Fibroblast of upper back skin (primary cell): ENCODE results near the gene UPP1.
"Not testable (repeated sequence)": the region's sequence is repeated elsewhere in the genome, so short reads cannot be mapped to it uniquely, and the experiment has no call there.

Experiments
- DNase-seq: peaks from one replicate; pipeline ENCODE4 v3.0.0-alpha.2; 2013

UPP1 gene

DNA sequence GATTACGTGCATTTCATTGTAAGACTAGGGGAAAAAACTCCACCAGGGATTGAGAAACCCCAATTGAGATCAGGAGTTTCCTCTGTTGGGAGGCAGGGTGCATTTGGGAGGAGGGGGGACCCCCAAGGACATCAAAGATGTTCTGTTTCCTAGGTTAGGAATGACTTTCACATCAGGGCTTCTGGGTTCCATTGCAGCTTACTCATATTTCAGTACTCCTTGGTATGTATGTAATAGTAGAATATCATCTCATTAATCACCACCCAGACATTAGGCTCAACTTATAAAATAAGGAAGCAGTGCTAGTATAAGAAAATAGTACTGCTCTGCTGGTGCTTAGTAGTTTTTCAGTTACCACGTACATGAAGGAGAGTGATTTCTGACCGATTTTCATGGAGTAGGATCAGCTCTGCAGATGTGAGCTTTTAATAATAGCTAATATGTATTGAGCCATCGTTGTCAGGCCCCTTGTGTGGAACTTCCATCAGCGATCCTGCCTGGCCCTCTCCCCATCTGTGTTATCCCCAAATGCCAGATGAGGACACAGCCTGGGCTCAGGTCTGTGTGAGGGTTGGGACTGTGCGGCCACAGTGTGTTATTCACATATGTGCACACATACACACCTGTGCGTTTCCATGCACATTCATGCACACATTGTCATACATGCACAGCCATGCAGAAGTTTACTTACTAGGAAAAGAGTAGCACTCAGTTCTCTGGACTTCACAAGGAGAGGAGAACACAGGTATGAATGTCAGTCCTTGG is 23.5 kb downstream of the UPP1 start:
- peak; percentile 78 for DNase-seq

DNA sequence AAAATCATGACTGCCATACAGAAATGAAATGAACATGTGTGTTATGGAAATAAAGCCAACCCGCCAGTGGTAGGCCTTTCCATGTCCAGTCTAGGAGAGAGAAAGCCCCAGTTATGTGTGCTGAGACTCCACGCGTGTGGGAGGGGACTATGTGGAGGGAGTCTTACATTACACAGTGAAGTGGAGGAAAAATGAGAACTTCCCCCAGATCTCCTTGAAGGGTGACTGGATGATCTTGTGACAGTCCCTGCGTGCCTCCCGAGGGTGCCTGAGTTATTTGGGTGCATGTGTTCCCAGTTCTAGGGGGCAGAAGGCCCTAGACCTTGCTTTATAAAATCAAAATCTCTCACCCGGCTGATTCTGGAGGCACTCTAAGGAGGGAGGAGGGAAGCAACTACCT is 24.2 kb downstream of the UPP1 start:
- no peak for DNase-seq

DNA sequence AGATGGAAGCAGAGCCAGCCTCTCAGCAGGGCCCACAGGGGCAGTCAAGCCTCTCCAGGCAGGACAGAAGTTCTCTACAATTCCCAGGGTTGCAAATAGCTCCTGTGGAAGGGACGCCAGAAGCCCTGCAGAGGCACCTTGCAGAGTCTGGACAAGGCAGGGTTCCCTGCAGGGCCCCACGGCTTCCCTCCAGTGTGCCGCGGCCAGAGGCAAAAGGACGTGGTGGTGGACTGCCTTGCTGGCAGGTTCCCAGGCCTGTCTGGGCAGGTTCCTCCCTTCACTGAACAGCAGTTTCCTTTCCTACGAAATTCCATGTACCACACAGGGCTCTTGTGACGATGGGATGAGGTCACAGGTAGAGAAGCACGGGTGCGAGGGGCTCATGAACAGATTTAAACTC is 25.1 kb downstream of the UPP1 start:
- no peak for DNase-seq

DNA sequence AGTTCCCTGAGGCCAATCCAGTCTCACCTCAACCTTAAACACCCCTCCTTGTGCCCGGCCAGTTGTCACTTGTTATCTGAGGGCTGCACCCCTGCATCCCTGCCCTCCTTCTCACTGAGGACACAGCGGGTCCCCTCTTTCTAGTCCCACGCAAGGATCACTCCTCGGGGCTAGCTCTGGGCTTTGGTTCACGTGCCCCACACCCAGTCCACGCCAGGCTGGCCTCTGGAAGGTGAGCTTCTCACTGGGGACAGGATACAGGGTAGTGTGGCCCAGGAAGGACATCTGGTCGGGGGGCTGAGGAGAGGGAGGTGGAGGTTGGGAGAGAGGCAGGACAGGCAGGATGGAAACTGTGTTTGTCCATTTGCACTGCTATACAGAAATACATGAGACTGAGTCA is 25.5 kb downstream of the UPP1 start:
- no peak for DNase-seq

DNA sequence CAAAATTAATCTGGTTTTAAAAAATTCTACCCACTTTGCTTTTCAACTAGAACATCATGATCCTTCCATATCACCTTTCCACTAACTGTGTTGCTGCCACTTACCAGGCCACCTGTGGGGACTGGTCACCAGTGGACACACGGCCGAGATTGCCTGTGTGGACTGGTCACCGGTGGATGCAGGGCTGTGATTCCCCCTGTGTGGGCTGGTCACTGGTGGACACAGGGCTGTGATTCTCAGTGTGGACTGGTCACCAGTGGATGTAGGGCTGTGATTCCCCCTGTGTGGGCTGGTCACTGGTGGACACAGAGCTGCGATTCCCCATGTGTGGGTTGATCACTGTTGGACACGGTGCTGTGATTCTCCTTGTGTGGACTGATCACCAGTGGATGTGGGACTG is 27.0 kb downstream of the UPP1 start:
- DNase-seq, result no peak

DNA sequence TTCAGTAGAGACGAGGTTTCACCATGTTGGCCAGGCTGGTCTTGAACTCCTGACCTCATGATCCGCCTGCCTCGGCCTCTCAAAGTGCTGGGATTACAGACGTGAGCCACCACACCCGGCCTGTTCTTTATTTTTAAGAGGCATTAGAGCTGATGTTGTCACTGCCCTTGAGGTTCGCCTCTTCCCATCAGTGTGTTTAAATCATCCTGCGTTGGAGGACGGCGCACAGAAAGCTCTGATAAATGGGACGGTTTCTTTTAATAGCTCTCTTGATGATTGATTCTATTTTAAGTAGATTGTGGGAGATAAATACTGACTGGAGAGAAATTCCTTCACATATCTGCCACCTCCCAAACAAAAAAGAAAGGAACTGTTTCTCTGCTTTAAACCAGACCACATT is 29.0 kb downstream of the UPP1 start:
- DNase-seq, result peak; percentile 65

DNA sequence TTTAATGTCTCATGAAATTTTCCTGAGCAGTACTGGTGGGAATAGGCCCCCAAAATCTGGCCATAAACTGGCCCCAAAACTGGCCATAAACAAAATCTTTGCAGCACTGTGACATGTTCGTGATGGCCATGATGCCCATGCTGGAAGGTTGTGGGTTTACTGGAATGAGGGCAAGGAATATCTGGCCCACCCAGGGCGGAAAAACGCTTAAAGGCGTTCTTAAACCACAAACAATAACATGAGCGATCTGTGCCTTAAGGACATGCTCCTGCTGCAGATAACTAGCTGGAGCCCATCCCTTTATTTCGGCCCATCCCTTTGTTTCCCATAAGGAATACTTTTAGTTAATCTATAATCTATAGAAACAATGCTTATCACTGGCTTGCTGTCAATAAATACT is 31.5 kb downstream of the UPP1 start:
- not testable (repeated sequence) for DNase-seq

DNA sequence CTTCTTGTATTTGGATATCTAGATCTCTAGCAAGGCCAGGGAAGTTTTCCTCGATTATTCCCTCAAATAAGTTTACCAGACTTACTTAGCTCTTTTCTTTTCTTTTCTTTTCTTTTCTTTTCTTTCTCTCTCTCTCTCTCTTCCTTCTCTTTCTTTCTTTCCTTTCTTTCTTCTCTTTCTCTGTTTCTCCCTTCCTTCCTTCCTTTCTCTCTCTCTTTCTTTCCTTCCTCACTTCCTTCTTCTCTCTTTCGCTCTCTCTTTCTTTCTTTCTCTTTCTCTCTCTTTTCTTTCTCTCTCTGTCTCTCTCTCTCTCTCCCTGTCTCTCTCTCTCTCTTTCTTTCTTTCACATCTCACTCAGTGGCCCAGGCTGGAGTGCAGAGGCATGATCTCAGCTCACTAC is 37.0 kb downstream of the UPP1 start:
- no peak for DNase-seq

DNA sequence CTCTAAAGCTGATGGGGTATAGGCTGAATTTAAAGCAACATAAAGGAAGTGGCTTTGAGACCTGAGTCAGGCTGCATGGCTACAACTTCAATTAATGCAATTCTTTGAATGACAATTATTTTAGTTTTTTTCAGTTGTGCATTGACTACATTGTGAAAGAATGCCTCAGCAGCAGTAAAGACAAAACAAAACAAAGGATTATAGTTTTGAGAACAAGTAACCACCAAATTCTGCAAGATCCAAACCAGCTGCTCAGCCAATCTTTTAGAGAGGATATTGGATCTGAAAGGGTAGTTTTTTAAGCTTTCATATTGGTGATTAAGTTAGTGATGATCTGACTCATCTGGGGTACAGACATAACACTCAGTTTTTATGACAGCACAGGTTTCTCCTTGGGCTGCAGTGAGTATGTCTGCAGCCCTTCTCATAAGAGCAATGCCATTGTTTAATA is 41.6 kb downstream of the UPP1 start:
- peak; percentile 86 for DNase-seq

DNA sequence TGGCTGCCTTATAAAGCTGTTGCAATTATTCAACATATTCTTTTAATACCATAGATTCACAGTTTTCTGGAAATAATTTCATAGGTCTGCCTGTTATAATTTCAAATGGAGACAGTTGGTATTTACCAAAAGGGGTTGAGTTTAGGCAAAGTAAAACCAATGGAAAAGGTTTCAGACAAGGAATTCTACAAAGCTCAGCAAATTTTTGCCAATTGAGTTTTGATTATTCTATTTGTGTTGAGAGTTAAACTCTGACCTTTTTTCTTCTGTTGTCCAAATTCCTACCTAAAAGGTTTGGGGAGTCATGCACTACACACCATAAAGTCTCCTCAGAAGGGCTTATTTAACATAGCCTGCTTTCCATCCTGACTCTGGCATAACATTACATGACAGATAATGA is 43.7 kb downstream of the UPP1 start:
- no peak for DNase-seq

DNA sequence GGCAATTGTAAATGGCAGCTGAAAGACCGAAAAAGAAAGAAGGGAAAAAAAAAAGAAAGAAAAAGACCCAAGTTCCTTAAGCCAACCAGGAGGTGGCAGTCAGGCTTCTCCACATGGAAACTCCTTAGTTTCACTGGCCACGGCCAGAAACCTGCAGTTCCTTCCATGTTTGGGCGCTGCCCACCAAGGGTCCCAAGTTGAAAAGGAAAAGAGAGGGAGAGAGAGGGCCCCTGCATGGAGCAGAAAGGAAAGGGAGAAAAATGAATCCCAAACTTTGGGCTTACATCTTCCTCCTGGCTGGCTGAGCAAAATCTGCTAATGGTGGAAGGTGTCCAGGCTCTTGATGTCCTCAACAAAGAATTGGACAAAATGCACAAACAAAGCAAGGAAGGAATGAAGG is 50.4 kb downstream of the UPP1 start:
- no peak for DNase-seq

DNA sequence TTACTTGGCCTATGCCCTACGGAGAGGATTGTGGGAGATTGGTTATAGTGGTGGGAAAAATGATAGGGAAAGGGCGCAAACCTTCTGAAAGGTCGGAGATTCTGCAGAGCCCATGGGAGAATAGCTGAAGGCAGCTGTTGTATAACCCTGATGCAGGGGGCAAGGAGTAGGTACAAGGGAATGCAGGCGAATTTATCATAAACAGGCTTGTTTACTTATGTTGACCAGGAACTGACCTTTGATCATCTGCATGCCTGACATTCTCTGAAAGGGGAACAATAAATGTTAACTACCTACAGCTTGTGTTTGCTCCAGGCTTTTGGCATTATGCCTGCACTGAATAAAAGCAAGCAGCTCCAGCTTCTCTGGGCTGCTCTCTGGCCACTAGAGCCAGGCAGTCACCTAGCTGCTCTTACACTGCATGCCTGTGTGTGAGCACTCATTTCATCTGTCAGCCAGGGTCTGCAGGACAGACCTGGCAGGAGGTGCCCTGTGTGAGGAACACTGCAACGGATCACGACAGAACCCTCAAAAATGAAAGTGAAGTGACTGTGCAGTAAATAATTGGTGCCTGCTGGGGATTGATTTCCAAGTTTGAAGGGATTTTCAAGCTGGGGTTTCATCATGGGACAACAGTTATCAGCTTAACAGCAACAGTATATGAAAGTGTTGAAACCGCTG is 51.1 kb downstream of the UPP1 start:
- DNase-seq, result peak; percentile 35

DNA sequence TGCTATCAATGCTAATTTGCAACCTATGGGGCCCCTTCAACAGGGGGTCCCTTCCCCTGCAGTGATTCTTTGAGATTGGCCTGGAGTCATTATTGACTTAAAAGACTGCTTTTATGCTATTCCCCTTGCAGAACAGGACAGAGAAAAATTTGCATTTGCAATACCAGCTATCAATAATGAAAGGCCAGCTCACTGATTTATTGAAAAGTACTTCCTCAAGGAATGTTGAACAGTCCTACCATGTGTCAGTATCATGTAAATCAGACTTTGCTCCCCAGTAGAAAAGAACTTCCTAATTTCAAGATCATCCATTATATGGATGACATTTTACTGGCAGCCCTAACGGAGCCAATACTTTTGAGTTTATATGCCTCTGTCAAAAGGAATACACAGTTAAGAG is 52.5 kb downstream of the UPP1 start:
- DNase-seq, result peak; percentile 27

DNA sequence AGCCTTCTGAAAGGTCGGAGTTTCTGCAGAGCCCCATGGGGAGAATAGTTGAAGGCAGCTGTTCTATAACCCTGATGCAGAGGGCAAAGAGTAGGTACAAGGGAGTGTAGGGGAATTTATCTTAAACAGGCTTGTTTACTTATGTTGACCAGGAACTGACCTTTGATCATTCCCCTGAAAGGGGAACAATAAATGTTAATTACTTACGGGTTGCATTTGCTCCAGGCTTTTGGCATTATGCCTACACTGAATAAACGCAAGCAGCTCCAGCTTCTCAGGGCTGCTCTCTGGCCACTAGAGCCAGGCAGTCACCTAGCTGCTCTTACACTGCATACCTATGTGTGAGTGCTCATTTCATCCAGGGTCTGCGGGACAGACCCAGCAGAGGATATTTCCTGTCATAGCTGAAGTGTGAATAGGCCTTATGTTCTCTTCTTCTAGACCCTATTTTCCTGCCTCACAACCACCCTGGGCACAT is 55.3 kb downstream of the UPP1 start:
- no peak for DNase-seq

DNA sequence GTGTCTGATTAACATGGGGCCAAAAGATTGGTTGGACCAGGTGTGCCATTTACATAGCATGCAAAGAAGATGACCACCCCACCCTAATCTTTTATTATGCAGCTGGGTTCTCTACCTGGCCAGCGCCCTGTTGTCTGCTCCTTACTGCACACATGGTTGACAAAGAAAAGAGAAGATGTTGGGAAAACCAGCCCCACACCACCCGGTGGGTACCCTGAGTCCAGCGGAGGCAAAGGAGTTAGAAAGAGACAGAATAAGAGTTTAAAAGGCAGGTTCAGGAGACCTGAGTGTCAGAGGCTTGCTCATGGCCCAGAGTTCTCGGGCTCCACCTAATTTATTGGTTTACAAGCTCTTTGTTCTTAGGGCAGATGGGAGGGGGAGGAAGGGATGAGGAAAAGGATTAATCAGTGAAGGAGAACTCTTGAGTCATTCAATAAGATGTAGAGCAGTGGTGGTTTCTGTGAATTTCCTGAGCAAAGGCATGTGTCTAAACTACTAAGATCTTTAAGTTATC is 58.1 kb downstream of the UPP1 start:
- DNase-seq, result no peak

DNA sequence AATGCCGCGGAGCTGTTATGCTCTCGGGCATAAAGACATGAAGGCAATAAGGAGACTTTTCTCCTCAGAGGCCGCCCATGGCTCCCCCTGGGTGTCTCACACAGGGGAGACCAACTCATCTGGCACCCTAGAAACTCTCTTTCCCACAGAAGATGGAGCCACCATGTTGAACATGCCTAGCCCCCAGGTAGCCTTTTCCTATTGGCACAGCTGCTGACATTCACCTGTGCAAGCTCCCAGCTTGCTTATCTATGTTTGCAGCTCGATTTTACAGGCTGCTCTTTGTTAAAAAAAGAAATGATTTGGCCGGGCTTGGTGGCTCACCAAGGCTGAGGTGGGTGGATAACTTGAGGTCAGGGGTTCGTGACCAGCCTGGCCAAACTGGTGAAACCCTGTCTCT is 58.6 kb downstream of the UPP1 start:
- not testable (repeated sequence) for DNase-seq

DNA sequence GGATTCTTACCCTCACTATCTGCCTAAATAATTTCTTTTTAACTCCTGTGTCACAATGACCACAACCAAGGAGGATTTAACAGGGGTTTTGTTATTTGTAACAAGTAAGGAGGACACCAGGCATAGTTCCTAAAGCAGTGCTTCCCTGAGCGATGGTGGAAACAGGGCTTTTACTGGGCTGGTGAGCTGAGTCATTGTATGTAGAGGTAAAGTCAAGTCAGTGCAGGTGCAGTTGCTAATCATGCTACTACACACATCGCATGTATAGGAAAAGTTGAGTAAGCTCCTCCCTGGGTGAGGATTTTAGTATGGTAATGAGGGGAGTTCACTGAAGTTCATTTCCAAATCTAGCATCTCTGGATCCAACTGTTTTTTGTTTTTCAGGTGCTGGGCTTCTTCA is 59.2 kb downstream of the UPP1 start:
- no peak for DNase-seq

DNA sequence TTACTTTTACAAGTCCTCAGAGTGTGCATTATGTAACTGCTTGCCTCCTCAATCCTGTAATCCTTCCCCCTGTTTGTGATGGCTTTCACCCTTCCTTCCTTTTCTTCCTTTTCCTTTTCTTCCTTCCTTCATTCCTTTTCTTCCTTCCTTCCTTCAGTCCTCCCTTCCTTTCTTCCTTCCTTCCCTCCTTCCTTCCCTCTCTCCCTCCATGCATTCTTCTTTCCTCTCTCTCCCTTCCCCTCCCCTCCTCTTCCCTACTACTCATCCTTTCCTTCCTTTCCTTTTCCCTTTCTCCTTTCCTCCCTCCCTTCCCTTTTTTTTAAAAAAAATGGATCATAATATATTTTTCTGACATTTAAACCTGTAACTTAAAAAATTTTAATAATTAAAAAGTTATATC is 60.0 kb downstream of the UPP1 start:
- DNase-seq, result no peak

DNA sequence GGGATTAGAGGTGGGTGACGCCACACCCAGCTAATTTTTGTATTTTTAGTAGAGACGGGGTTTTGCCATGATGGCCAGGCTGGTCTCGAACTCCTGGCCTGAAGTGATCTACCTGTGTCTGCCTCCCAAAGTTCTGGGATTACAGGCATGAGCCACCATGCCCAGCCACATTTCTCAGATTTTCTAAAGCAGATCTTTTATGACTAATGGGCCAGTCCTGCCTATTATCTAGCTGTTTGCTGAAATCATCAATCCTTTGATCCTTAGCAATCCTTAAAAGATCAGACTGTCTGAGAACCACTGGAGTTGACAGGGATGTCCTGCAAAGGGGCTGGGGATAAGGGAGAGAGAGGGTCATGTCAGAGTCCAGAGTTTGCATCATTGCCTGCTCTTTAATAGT is 61.0 kb downstream of the UPP1 start:
- DNase-seq, result no peak

DNA sequence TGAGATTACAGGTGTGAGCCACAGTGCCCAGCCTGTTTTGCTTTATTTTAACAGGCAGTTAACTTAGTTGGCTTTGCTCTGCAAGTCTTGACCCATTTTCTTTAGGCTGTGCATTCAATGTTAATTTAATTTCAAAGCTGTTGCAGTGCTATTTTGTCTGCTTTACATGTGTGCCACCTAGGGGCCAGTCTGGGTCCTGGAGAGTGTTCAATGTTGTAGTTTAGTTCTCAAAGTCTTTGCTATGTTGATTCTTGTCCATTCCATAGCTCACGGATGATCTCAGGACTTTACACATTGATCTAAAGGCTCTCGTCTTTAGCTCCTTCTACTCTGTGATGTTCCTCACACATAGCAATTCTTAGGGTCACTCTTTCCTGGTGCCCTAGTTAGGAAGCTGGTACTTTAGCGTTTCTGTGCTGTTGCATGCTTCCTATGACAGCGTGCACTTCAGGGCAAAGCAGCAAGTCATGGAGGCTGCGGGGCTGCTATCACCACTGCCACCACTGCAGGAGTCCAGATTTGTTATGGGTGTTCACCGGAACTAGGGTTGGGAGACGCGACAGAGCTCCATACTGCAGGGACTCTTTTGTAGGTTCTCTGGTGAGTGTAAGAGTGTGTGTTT is 65.8 kb downstream of the UPP1 start:
- DNase-seq, result peak; percentile 61
